ENCODE data around the gene MYB.
A peak's percentile ranks its signal among the peaks of the same experiment; 100 is the strongest.
"Not testable (repeated sequence)": the region's sequence is repeated elsewhere in the genome, so short reads cannot be mapped to it uniquely, and the experiment has no call there.

The MYB gene

DNA sequence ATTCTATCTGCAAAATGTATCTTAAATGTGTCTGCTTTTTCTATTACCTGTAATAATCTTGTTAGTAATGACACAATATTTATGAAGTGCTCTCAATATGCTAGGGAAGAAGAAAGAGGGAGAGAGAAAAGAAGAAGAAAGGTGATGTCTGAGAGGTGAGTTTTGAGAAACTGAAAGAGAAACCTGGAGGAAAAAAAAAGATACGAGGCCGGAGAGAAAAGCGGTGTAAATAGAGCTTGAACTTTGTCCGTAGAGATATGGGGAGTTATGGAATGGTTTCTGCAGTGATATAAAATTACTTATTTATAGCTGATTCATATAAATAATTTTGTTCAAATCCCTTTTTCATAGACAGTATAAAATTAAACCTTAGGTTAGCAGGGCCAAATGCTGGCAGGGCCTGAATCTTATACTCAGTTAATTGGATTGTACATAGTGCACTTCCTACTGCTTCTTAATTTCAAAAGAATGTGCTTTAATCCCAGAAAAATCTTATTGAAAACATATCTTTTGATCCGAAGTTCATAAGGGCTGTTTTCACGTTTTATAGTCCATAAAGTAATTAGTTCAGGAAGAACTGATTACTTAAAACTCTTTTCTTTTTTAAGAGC, 43.0 kb downstream of the MYB start:
- no peak for DNase-seq

DNA sequence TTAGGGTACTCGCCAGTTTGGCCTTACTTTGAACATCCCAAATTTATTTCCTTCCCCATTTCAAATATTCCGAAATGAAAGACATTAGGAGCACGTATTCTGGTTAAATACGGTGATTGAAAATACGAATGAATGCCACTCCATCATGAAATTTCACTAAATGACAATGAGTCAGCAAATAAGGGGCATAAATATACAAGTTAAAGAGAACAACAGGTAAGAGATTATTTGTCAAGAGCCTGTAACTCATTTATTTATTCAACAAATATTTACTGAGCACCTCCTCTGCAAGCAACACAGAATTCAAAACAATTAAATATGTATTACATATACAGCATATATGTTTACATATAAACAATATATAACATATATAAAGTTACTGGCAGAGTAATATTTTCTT, 44.8 kb downstream of the MYB start:
- no peak for DNase-seq

DNA sequence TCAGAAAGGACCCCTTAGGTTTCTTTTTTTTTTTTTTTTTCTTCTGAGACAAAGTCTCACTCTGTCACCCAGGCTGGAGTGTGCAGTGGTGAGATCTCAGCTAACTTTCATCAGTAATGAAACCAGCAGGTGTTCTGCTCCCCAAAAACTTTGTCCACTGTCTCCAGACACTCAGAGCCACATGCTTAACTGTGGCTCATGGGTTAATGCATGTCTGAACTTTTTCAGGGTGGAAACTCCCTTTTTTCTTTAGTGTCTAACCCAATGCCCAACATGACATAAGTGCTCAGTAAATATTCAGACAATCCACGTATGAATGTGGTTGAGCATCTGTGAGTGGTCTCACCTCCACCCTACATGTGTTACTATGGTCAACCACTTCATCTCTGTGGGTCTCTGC, 45.4 kb downstream of the MYB start:
- no peak for DNase-seq

DNA sequence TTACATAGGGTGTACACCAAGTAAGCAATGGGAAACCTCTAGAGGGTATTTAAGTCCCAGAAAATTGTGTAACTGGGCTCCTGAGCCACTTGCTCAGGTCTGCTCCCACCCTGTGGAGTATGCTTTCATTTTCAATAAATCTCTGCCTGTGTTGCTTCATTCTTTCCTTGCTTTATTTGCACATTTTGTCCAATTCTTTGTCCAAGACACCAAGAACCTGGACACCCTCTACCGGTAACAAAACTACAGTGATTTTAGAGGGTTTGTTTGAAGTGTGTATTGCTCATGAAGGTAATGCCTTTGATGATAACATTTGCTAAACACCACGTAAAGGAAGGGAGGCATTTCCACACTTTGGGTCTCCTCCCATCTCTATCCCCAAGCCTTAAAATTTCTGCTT, 46.2 kb downstream of the MYB start:
- no peak for DNase-seq

DNA sequence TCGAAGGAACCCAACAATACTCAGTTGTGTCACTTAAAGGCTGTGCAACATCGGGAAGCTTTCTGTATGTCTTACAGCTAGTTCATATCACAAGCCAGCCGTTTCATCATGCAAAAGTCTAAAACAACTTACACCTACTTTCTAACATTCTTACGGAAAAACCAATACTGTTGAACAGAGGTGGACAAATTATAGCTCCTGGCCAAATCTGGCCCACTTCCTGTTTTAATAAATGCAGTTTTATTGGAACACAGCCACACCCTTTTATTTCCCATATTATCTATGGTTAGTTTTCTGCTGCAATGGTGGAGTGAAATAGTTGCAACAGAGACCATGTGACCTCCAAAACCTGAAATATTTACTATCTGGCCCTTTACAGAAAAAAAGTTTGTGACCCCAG, 46.6 kb downstream of the MYB start:
- DNase-seq: no peak

DNA sequence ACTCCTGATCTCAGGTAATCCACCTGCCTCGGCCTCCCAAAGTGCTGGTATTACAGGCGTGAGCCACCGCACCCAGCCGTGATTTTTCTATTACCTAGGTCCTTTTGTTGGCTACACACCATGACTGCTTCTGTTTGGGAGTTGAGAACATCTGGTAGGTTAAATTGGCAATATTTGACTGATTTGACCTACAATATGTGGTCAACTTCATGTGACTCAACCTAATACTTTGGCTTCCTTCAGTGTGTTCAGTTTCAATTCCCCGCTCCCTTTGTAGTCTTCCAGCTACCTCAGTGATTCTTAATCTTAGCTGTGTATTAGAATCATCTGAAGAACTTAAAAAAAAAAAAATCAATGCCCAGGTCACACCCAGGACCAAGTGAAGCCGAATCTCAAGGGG, 47.4 kb downstream of the MYB start:
- no peak for DNase-seq

DNA sequence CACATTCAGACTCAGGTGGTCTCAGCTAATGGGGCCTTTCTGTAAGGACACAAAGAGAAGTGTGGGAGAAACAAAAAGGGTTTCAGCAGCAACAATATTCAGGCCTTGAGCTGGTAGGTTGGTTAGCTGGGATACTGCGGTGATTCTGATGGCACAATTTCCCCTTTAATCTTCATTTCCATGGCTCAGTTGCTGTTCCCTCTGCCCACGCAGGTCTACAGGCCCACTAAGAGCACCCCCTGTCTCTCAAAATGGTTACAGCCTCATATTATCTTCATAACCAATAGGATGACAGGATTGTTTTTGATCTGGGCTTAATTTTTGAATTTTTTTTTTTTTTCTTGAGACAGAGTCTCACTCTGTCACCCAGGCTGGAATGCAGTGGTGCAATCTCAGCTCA, 48.9 kb downstream of the MYB start:
- DNase-seq: no peak

DNA sequence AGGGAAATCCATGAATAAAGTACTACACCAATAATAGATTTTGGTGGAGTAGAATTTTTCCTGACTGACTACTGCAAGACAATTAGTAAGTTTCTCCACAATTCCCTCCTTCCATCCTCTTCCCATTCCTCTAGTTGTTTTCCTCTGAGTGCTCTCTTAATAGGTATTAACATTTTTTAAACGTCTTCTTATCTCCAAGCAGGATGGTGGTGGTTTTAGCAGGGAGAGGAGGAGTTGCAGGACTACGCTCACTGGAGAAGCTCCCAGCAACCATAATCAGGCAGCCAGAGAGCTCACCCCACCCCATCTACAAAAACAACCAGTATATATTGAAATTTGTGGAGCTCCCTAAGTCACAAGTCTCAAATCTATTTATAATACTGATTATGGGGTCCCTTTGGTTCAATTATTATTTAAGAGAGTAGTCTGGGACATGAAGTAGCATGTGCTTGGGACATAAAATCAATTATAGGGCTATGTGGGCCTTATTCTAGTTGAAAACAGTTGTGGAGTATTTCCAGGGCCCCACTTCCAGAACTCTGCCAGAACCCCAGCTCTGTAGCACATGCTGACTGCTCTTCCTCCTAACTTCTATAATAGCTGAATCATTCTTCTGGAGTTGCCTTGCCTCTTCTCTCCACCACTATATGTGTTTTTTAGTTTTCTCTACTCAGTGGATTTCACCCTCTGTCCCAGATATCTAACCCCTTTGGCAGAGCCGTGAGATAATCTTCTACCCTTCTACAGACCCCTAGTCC, 49.8 kb downstream of the MYB start:
- DNase-seq: no peak

DNA sequence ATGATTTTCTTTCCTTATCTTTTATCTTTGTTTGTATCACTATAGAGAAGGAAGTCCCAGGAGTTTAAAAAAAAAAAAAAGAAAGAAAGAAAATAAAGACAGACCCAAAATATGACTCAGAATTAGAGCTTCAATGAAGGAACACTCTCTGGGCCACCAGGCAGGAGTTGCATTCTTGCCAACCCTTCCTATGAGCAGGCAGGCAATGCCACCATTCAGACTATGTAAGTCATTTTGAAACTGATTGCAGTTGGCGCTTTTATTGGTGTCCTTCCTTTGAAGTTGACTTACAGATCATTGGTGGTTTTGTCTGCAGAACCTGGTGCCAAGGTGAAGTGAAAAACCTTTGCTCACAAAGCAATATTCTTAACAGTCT, 50.3 kb downstream of the MYB start:
- no peak for DNase-seq

DNA sequence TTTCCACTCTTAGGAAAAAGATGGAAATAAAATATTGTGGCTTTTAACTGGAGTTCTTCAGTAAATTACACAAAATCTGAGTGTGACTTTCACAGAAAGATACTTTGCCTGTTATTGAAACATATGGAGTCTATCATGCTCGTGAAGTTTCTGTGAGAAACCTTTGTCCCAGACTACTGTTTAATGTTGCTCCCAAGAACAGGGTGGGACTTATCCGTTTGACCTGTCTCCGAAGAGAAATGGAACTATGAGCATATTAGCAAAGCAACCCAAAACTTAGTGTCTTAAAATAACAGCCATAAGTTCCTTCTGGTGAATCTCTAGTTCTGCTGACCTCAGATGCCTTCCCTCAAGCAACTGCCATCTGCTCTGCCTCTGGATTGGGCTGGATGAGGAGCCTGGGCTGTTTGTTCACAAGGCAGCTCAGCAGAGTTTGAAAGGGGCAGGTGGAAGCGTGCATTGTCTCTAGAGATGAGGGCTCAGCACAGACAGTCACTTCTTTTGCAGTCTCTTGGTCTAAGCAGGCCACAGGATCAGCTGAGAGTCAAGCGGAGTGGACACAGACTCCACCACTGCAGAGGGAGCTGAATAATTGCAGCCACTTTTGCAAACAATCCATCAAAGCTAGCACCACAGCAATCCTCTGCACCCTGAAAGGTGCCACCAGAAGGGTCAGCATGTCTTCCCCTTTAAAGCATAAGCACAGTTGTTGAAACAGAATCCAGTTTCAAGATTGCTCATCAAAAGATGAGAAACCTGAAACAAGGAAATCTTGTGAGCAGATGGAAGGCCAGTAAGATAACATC, 52.8 kb downstream of the MYB start:
- no peak for DNase-seq

DNA sequence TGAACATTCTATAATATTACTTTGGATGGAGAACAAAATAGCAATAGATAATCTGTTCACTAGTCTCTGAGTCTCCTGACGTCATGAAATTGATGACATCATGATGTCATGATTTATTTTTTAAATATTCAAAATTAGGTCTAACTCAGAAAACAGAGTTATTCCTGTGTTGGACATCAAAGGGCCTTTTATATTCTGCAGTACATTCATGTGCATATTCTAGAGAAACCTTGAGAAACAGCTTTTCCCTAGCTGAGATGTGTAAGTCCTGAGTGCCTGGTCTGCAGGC, 53.3 kb downstream of the MYB start:
- no peak for DNase-seq

DNA sequence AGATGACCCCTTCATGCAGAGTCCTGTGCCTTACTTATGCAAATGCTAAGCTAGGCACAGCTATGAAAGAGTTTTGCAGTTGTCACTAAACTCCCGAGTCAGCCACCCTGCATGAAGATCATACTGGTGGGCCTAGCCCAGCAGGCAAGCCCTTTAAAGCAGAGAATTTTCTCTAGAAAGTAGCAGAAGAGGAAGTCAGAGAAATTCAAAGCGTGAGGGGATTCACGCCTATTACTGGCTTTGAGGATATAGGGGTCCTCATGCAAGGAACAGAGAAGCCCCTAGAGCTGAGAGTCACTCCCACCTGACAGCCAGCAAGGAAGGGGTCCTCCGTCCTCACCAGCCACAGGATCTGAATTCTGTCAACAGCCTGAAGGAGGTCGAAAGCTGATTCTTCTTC, 54.6 kb downstream of the MYB start:
- DNase-seq: no peak

DNA sequence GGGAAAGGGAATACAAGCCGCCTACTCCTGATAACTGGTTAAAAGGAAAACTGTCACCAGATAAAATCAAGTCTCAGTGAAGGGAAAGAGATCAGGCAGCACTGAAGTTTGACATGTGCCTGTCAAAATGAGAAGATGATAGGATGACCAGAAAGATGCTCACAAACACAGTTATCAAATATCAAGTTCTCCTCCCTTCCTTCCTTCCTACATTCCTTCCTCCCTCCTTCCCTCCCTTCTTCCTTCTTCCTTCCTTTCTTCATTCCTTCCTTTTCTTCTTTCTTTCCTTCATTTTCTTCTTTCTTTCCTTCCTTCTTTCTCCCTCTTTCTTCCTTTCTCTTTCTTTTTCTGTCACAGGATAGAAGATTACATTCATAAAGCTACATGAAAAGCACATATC, 55.2 kb downstream of the MYB start:
- DNase-seq: no peak

DNA sequence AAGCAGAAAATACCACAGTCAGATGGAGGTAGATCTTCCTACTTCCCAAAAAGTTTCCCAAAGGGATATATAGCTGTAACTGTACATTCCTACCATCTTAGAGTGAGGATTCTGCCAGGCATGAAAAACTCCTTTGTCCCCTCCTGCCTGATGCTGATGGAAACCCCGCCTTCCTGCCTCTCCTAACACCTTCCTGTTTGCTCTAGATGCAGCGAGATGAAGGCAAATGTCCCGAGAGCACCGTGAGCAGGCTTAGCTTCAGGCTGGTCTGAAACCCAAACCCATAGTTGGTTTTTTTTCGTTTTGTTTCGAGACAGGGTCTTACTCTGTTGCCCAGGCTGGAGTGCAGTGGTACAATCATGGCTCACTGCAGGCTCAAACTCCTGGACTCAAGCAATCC, 55.6 kb downstream of the MYB start:
- no peak for DNase-seq

DNA sequence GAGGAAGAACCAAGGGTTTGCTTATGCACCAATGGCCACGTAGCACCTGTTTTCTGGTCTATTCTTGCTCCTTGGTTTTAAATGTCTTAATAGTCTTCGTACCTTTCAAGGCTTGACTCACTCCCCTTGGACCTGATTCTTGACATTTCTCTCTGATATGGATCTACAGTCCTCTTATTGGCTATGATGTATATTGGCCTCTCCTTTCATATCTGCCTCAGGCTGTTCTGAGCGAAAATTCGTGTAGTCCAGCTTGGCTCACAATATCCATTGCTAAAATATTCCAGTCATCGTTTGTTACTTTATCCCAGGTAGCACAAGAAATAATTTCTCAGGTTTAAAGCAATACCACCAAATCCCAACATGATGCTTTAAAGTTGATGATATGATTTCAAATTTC, 59.6 kb downstream of the MYB start:
- no peak for DNase-seq

DNA sequence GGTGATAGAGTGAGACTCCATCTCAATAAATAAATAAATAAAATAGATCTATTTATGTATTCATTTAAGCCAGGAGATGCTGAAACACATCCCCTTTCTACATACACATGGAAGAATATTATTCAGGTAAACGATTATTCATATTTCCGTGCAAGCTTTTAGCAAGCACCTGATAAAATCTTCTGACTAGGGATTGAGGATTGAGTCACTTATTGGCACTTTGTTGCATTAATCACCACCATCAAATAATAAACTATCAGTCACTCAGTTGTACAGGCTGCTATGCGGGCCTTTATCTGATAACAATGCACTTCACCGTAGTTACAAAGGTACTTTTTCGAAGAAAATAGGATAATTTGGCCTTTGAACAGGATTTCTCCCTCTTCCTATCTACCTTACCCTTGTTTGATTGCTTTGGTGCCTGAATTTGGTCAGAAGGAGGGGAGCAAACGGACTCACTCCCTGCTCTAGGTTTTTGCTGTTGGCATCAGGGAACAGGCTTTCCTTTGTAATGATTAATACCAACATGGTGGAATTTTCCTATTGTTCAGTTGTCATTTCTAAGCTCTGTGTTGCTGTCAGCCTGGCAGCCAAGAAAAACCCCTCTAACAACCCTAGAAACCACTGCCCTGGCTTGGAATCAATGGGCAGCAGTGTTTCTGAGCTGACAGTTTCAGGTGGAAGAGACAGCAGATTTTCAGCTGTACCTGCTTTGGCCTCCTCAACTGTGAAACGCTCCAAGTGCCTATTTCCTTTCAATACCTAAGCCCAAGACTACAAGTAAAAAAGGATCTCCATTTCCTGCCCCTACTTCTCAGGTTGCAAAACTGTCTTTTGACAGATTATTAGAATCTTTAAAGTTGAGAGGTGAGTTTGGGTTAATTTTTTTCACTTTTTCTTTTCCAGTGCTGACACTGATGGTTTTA, 63.0 kb downstream of the MYB start:
- DNase-seq: no peak

DNA sequence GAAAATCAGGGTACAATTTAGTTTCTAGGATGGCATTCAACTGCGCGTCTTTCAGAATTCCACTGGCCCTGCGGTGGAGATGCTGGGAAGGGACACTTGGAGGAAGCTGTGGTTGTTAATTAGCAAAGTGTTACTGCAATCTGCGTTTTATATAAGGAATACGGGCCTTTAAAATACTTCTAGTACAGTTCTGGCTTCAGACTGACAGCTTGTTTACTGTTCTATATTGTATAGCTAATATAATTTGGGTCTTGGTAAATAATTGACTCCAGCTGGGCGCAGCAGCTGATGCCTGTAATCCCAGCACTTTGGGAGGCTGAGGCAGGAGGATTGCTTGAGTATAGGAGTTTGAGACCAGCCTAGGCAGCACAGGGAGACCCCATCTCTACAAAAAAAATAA, 63.7 kb downstream of the MYB start:
- no peak for DNase-seq

DNA sequence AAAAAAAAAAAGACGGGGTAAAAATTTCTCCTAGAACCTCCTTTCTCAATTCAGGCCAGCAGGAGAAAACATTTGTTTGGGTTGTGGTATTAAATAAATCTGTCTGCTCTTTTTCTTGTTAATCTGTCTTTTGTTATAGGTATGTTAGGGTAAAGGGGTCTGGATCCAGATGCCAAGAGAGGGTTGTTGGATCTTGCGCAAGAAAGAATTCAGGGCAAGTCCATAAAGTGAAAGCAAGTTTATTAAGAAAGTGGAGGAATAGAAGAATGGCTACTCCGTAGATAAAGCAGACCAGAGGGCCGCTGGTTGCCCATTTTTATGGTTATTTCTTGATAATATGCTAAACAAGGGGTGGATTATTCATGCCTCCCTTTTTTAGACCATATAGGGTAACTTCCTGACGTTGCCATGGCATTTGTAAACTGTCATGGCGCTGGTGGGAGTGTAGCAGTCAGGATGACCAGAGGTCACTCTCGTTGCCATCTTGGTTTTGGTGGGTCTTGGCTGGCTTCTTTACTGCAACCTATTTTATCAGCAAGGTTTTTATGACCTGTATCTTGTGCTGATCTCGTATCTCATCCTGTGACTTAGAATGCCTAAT, 65.4 kb downstream of the MYB start:
- not testable (repeated sequence) for DNase-seq

DNA sequence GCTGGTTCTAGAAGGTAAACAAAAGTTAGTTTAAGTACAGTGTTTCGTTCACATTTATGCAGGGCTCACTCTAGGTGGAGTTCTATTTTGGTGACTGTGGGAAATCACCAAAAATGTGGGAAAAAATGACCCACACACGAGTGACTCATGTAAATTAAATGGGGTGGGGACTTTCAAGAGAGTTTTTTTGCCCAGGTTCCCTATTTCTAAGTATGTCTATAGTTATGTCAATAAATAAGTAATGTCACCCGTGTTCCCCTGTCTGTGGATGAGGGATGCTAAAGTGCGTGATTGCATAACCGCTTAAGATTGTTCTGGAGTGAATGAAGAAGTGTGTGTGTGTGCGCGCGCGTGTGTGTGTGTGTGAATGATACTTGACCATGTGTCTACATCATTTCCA, 69.1 kb downstream of the MYB start:
- no peak for DNase-seq

DNA sequence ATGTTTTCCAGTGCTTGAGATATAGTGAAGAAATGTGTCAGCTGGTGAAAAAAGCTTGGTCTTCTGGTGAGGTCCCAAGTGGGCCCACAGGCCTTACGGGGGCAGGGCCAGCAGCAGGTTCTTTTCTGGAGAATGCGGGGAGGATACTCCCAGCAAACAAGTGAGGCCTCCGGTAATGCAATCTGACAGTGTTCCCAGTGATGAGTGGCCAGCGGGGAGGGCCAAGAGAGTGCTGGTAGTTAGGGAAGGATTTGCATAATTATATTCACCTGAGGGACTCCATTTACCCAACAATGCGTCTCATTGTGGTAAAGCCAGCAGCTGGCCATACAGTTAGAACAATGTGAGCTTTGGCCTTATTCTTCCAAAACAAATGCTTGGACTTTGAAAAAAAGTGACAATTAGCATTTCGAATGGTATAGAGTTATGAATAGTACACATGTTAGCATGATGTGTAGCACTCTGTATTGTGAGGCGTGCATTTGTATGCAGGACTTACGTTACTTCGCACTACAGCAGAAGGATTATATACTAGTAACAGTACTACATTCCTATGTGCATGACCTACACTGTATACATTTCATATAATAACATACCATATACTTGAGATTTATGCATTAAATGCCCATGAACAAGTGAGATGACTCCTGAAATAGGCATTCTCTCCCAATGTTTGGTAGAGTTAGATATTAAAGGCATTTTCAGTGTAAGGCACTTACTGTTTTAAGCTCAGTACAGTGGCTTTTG, 69.8 kb downstream of the MYB start:
- DNase-seq: no peak

DNA sequence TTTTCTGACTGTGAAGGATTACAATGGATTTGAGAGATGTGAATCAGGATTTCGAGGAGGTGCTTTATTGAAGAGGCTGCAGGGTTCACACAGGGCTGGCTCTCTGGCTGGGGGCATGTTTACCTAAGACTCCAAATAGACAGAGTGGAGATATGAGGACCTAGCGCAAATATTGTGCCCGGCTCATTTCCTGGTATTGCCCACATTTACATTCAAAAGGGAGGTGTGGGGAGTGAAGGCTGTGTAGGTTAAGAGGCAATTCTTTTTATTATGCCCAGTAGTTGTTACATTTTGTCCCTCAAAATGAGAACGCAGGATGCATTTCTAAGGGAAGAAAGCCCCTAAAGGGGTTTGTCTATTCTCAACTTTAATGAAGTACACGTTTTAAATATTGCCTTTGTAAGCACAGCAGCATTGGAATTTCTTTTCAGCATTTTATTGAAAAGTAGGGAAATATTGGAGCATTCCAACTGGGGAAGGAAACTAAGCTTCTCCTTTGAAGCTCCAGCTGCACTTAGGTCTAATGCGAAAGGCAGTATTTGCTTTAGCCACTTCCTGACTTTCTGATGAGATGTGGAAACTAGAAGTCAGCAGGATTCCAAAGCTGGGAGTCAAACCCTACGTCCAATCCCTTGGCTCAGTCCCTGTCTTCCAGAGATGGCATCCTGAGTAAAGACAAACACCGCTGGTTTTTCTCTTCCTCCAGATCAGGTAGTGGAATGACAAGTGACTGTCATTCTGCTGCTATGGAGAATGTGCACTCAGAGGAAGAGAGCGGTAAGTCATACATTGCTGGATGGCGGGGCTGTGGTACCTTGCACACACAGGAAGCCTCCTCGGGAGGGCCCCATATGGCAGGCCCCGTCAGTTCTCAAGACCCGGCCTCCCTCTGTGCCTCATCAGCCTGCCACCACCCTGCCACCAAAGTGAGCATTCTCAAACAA, 70.7 kb downstream of the MYB start:
- peak; percentile 52 for DNase-seq
